Bronchial epithelial cell (primary cell): ENCODE measurements around the gene MAGI2. TPM values are rescaled to one million over a fixed set of nuclear protein-coding genes. Genes with fewer than 3 reads are reported as not detected.
"Not testable (repeated sequence)": the region's sequence is repeated elsewhere in the genome, so short reads cannot be mapped to it uniquely, and the experiment has no call there.

Experiments used
- DNase-seq: peaks from one replicate; pipeline ENCODE4 v3.0.0-alpha.2; 2010; ENCODE audit warnings: low read depth
- FAIRE-seq: peaks from 2 replicates; lab custom pipeline; 2011; peaks lifted over from hg19 to GRCh38; lab: Jason Lieb, UNC
- H3K27me3 ChIP-seq: 2 replicates; pipeline ENCODE4 v1.5.1; 2011; ENCODE audit warnings: low read length; ENCODE audit not compliant: control insufficient read depth, insufficient read depth
- H3K36me3 ChIP-seq: 2 replicates; pipeline ENCODE4 v1.5.1; 2011; ENCODE audit warnings: low read length; ENCODE audit not compliant: control insufficient read depth, insufficient read depth
- H3K4me3 ChIP-seq: 2 replicates; pipeline ENCODE4 v1.5.1; 2011; ENCODE audit warnings: mild to moderate bottlenecking, low read depth, low read length, control low read depth
- CTCF ChIP-seq: IDR thresholded peaks from 2 replicates; pipeline ENCODE4 v1.5.1; 2011; ENCODE audit warnings: mild to moderate bottlenecking, moderate library complexity, low read length, control low read depth, inconsistent platforms; ENCODE audit not compliant: insufficient read depth, severe bottlenecking
- total RNA-seq: library from RNA; depleted of rRNA; stranded (reverse); fragments of >200 nt; gene quantifications from 2 replicates; pipeline ENCODE4 v1.2.1, GENCODE V29; 2014

Gene MAGI2
- total RNA-seq, 1 donor from 2014 or later: 2.6 TPM

GRCh38 chr7:78587443-78588044, 865.9 kb downstream of the MAGI2 start:
- no peak overlapping the region for H3K4me3 ChIP-seq
- FAIRE-seq (no peak), DNase-seq (no peak)
- H3K36me3 ChIP-seq: no peaks in the 10 kb centered on the region
- TF ChIP-seq CTCF: peak; percentile 13
- no peaks in the 10 kb centered on the region for H3K27me3 ChIP-seq

GRCh38 chr7:78585980-78586379, 867.5 kb downstream of the MAGI2 start:
- H3K4me3 ChIP-seq: no peak overlapping the region
- H3K27me3 ChIP-seq: no peaks in the 10 kb centered on the region
- no peak for TF ChIP-seq CTCF
- DNase-seq (no peak), FAIRE-seq (no peak)
- H3K36me3 ChIP-seq: no peaks in the 10 kb centered on the region

GRCh38 chr7:78578686-78579085, 874.8 kb downstream of the MAGI2 start:
- no peak for TF ChIP-seq CTCF
- Histone ChIP-seq H3K36me3 (no peaks in the 10 kb centered on the region), H3K4me3 (no peak overlapping the region), H3K27me3 (no peaks in the 10 kb centered on the region)
- no peak for FAIRE-seq
- DNase-seq: no peak

- not testable (repeated sequence) for DNase-seq, H3K36me3 ChIP-seq, FAIRE-seq, H3K27me3 ChIP-seq, H3K4me3 ChIP-seq
These were observed 876.1 kb downstream of the MAGI2 start for GRCh38 chr7:78577174-78577952.

- Histone ChIP-seq H3K36me3 (no peaks in the 10 kb centered on the region), H3K27me3 (no peaks in the 10 kb centered on the region), H3K4me3 (no peak overlapping the region)
- FAIRE-seq (no peak), DNase-seq (no peak)
- no peak for TF ChIP-seq CTCF
These were observed 877.2 kb downstream of the MAGI2 start for GRCh38 chr7:78576236-78576635.

- FAIRE-seq: no peak
- no peak for TF ChIP-seq CTCF
- H3K27me3 ChIP-seq: no peaks in the 10 kb centered on the region
These were observed 882.2 kb downstream of the MAGI2 start for GRCh38 chr7:78571292-78571691.

More at GRCh38 chr7:78571292-78571691, 882.2 kb downstream of the MAGI2 start:
- H3K36me3 ChIP-seq: no peaks in the 10 kb centered on the region
- no peak for DNase-seq
- no peak overlapping the region for H3K4me3 ChIP-seq
